GOT3 (cell line): ENCODE data around the gene WSB1.

ENCODE experiments used
- DNase-seq: peaks from one replicate; lab custom pipeline; 2025; ENCODE audit warnings: mixed read lengths; lab: John Stamatoyannopoulos, UW

WSB1 gene

GRCh38 chr17:27338536-27338985 lies 44.6 kb downstream of the WSB1 start:
- DNase-seq = no peak

- DNase-seq = no peak
Observed at GRCh38 chr17:27339198-27339835, 45.4 kb downstream of the WSB1 start.

- no peak for DNase-seq
Observed at GRCh38 chr17:27339836-27340550, 46.1 kb downstream of the WSB1 start.

GRCh38 chr17:27340575-27340974 lies 46.7 kb downstream of the WSB1 start:
- no peak for DNase-seq

- DNase-seq = no peak
Observed at GRCh38 chr17:27341041-27341471, 47.1 kb downstream of the WSB1 start.

- no peak for DNase-seq
Observed at GRCh38 chr17:27342059-27342458, 48.1 kb downstream of the WSB1 start.

GRCh38 chr17:27343294-27343693 lies 49.4 kb downstream of the WSB1 start:
- no peak for DNase-seq

- no peak for DNase-seq
Observed at GRCh38 chr17:27343977-27344607, 50.2 kb downstream of the WSB1 start.

GRCh38 chr17:27345141-27345904 lies 51.4 kb downstream of the WSB1 start:
- no peak for DNase-seq

GRCh38 chr17:27346228-27346899 lies 52.5 kb downstream of the WSB1 start:
- DNase-seq = no peak

GRCh38 chr17:27348196-27348595 lies 54.3 kb downstream of the WSB1 start:
- no peak for DNase-seq

GRCh38 chr17:27349540-27350021 lies 55.7 kb downstream of the WSB1 start:
- DNase-seq = no peak

- DNase-seq = no peak
Observed at GRCh38 chr17:27351759-27352158, 57.8 kb downstream of the WSB1 start.

- no peak for DNase-seq
Observed at GRCh38 chr17:27352448-27353032, 58.6 kb downstream of the WSB1 start.

- DNase-seq = no peak
Observed at GRCh38 chr17:27353033-27353460, 59.1 kb downstream of the WSB1 start.

- DNase-seq = peak; percentile 72
Observed at GRCh38 chr17:27353461-27354050, 59.6 kb downstream of the WSB1 start.

- DNase-seq = no peak
Observed at GRCh38 chr17:27354051-27354490, 60.2 kb downstream of the WSB1 start.

- DNase-seq = no peak
Observed at GRCh38 chr17:27354491-27355081, 60.7 kb downstream of the WSB1 start.

GRCh38 chr17:27355419-27355818 lies 61.5 kb downstream of the WSB1 start:
- no peak for DNase-seq

- no peak for DNase-seq
Observed at GRCh38 chr17:27356091-27356705, 62.3 kb downstream of the WSB1 start.
